SK-N-DZ (cell line): ENCODE data around the gene OSBPL7.

Experiments used
- DNase-seq: peaks from one replicate; pipeline ENCODE4 v3.0.0-alpha.2; 2015; ENCODE audit warnings: low spot score

The OSBPL7 gene

GRCh38 chr17:47829870-47830269 is 8.3 kb upstream of the OSBPL7 start:
- no peak for DNase-seq

GRCh38 chr17:47823519-47823918 is 1.9 kb upstream of the OSBPL7 start:
- no peak for DNase-seq

- no peak for DNase-seq
Observed at GRCh38 chr17:47822785-47823184, 1.2 kb upstream of the OSBPL7 start.

GRCh38 chr17:47821031-47821423 is 567 bp downstream of the OSBPL7 start:
- DNase-seq, result no peak

GRCh38 chr17:47820033-47820789 is 1.4 kb downstream of the OSBPL7 start:
- no peak for DNase-seq

GRCh38 chr17:47819475-47819874 is 2.1 kb downstream of the OSBPL7 start:
- no peak for DNase-seq

- DNase-seq, result no peak
Observed at GRCh38 chr17:47818002-47818695, 3.4 kb downstream of the OSBPL7 start.

GRCh38 chr17:47816947-47817346 is 4.6 kb downstream of the OSBPL7 start:
- no peak for DNase-seq

GRCh38 chr17:47816111-47816735 is 5.4 kb downstream of the OSBPL7 start:
- no peak for DNase-seq

- no peak for DNase-seq
Observed at GRCh38 chr17:47815106-47815918, 6.3 kb downstream of the OSBPL7 start.

GRCh38 chr17:47813512-47814031 is 8.0 kb downstream of the OSBPL7 start:
- no peak for DNase-seq

GRCh38 chr17:47813077-47813476 is 8.5 kb downstream of the OSBPL7 start:
- no peak for DNase-seq

- no peak for DNase-seq
Observed at GRCh38 chr17:47812146-47812920, 9.3 kb downstream of the OSBPL7 start.

GRCh38 chr17:47811709-47812108 is 9.9 kb downstream of the OSBPL7 start:
- DNase-seq, result no peak

GRCh38 chr17:47810901-47811635 is 10.5 kb downstream of the OSBPL7 start:
- DNase-seq, result no peak

- no peak for DNase-seq
Observed at GRCh38 chr17:47810200-47810821, 11.3 kb downstream of the OSBPL7 start.

- no peak for DNase-seq
Observed at GRCh38 chr17:47808830-47809480, 12.6 kb downstream of the OSBPL7 start.

- DNase-seq, result no peak
Observed at GRCh38 chr17:47808036-47808829, 13.4 kb downstream of the OSBPL7 start.
